Keratinocyte (primary cell): ENCODE measurements around the gene KCNV2.

Source experiments
- CTCF ChIP-seq, 3 experiments: IDR thresholded peaks in 1 of 3; conservative IDR thresholded peaks in 1 of 3; optimal IDR thresholded peaks in 1 of 3; 2 replicates in 2 of 3; 3 replicates in 1 of 3; pipeline versions ENCODE3 to v1.5.1; 2011; ENCODE audit warnings: low read length in 3 of 3, mild to moderate bottlenecking in 3 of 3, moderate library complexity in 2 of 3, control low read depth in 1 of 3, inconsistent platforms in 1 of 3; ENCODE audit not compliant: insufficient read depth in 2 of 3; ENCODE audit errors: extremely low read depth in 1 of 3
- EZH2 ChIP-seq: IDR thresholded peaks from one replicate; pipeline ENCODE4 v1.6.1; 2012; ENCODE audit warnings: inconsistent platforms, mild to moderate bottlenecking, low read length, moderate library complexity

GRCh38 chr9:2727966-2728613 is 10.8 kb downstream of the KCNV2 start:
- TF ChIP-seq CTCF (optimal IDR thresholded peaks at IDR 0.05 in 1 of 3, IDR thresholded peaks at IDR 0.05 in 1 of 3, conservative IDR thresholded peaks at IDR 0.05 in 1 of 3; ENCODE audit: extremely low read depth in 1 of 3, insufficient read depth in 2 of 3, low read length in 3 of 3) (peak; percentile 41 to 62 (median 43)), EZH2 (no peak)
